HepG2 (cell line): ENCODE results near the gene IKZF3. TPM values are rescaled to one million over a fixed set of nuclear protein-coding genes. Genes with fewer than 3 reads are reported as not detected.

Source experiments
- ATF3 ChIP-seq: sonication (generic); formaldehyde crosslinking; IDR thresholded peaks from 2 replicates; pipeline ENCODE4 v1.4.0; 2020; ENCODE audit warnings: missing genetic modification reagents
- GABPA ChIP-seq, 2 experiments: IDR thresholded peaks; 2 replicates each; pipeline ENCODE4 v1.6.1; 2011 to 2016; ENCODE audit warnings: low read depth in 2 of 2, low read length in 1 of 2, missing biosample characterization in 1 of 2, missing genetic modification characterization in 1 of 2
- GATAD1 ChIP-seq: IDR thresholded peaks from 2 replicates; pipeline ENCODE4 v1.6.1; 2016; ENCODE audit warnings: missing genetic modification reagents, missing compliant biosample characterization
- KIAA2018 ChIP-seq: sonication (generic); formaldehyde crosslinking; IDR thresholded peaks from 2 replicates; pipeline ENCODE4 v1.5.0; 2020; ENCODE audit warnings: mild to moderate bottlenecking, missing genetic modification reagents, borderline replicate concordance
- NR2C2 ChIP-seq: sonication (generic); formaldehyde crosslinking; IDR thresholded peaks from 2 replicates; pipeline ENCODE4 v1.4.0; 2020; ENCODE audit warnings: missing genetic modification reagents, mild to moderate bottlenecking, moderate library complexity, borderline replicate concordance
- POLR2AphosphoS5 ChIP-seq: IDR thresholded peaks from 2 replicates; pipeline ENCODE4 v1.6.1; 2012; ENCODE audit warnings: low read depth, low read length
- REL ChIP-seq: sonication (generic); formaldehyde crosslinking; conservative IDR thresholded peaks from 2 replicates; pipeline ENCODE4 v1.8.0; 2022; ENCODE audit warnings: mild to moderate bottlenecking, missing genetic modification reagents, moderate library complexity
- THAP9 ChIP-seq: sonication (generic); formaldehyde crosslinking; IDR thresholded peaks from 2 replicates; pipeline ENCODE4; 2020; ENCODE audit warnings: missing genetic modification reagents, mild to moderate bottlenecking, borderline replicate concordance
- TRIM24 ChIP-seq: sonication (generic); formaldehyde crosslinking; IDR thresholded peaks from 2 replicates; pipeline ENCODE4 v1.8.0; 2022; ENCODE audit warnings: mild to moderate bottlenecking, missing genetic modification reagents
- ZBTB42 ChIP-seq: sonication (generic); formaldehyde crosslinking; IDR thresholded peaks from 2 replicates; pipeline ENCODE4 v1.5.0; 2020; ENCODE audit warnings: mild to moderate bottlenecking, missing genetic modification reagents
- ZIK1 ChIP-seq: sonication (generic); formaldehyde crosslinking; IDR thresholded peaks from 2 replicates; pipeline ENCODE4 v1.5.0; 2020; ENCODE audit warnings: mild to moderate bottlenecking, low read depth, missing genetic modification reagents, borderline replicate concordance
- ZNF24 ChIP-seq: fragments of 450-650 bp; IDR thresholded peaks from 2 replicates; pipeline ENCODE4 v1.6.1; 2017; ENCODE audit warnings: antibody characterized with exemption, mild to moderate bottlenecking
- ZNF597 ChIP-seq: sonication (generic); formaldehyde crosslinking; IDR thresholded peaks from 2 replicates; pipeline ENCODE4 v1.5.0; 2020; ENCODE audit warnings: missing genetic modification reagents
- polyA plus RNA-seq, 8 experiments: library from polyadenylated mRNA; depleted of rRNA in 3 of 8; stranded (reverse) in 7 of 8; unstranded in 1 of 8; fragments of >200 nt; fragmentation: Illumina TruSeq in 4 of 8; extraction: Trizol in 4 of 8; gene quantifications; 2 replicates each; pipeline versions ENCODE4 v1.2.1 to v1.2.3, GENCODE V29; 2011 to 2016; ENCODE audit warnings: low read depth in 4 of 8, missing spikeins in 1 of 8, mixed read lengths in 1 of 8; ENCODE audit not compliant: insufficient read depth in 1 of 8
- total RNA-seq, 5 experiments: library from RNA; depleted of rRNA; stranded (reverse); fragments of >200 nt; fragmentation: Illumina TruSeq; extraction: Trizol; gene quantifications; 2 replicates each; pipeline ENCODE4 v1.2.3, GENCODE V29; 2016; ENCODE audit warnings: low read depth in 1 of 5

IKZF3 gene
- total and polyA plus RNA-seq, 2 of the 13 experiments (the other 11 are each of a cell fraction or from before 2014, with no cell fraction given): not detected

- TF ChIP-seq THAP9 (CRISPR knock-in tag): peak; percentile 55; the same call in 1 of the 2 replicates
- TF ChIP-seq NR2C2 (CRISPR knock-in tag): peak; percentile 68; the same call in 1 of the 2 replicates
- no peak for TF ChIP-seq ZNF24
- no peak for TF ChIP-seq GABPA (IDR thresholded peaks at IDR 0.05; ENCODE audit: low read depth, low read length)
- TF ChIP-seq GABPA (CRISPR knock-in tag; IDR thresholded peaks at IDR 0.05; ENCODE audit: low read depth): peak; percentile 46; the same call in 1 of the 2 replicates
- peak; percentile 58 for TF ChIP-seq GATAD1 (CRISPR knock-in tag)
- TF ChIP-seq ATF3 (CRISPR knock-in tag): no peak
- TF ChIP-seq REL (CRISPR knock-in tag): no peak
- TF ChIP-seq ZBTB42 (CRISPR knock-in tag): 0 out of 2 replicates have a peak, but pooled peaks have one; percentile 45
- 0 out of 2 replicates have a peak, but pooled peaks have one; percentile 51 for TF ChIP-seq ZNF597 (CRISPR knock-in tag)
- TF ChIP-seq TRIM24 (CRISPR knock-in tag): no peak
- 0 out of 2 replicates have a peak, but pooled peaks have one; percentile 20 for TF ChIP-seq KIAA2018 (CRISPR knock-in tag)
- TF ChIP-seq POLR2AphosphoS5: peak; percentile 65
- TF ChIP-seq ZIK1 (CRISPR knock-in tag): peak; percentile 48; the same call in 1 of the 2 replicates
Observed at GRCh38 chr17:39738983-39739884, 124.9 kb downstream of the IKZF3 start (continued).
